HEK293 (cell line): ENCODE measurements around the gene TPRG1.

ENCODE experiments used
- CTCF ChIA-PET: fragments of 350-600 bp; formaldehyde crosslinking; extraction: SDS; loops from one replicate; lab custom pipeline; 2021; ENCODE audit warnings: antibody characterized with exemption; lab: Yijun Ruan, JAX
- POLR2A ChIA-PET: fragments of 300-600 bp; formaldehyde crosslinking; extraction: SDS; loops from one replicate; lab custom pipeline; 2020; ENCODE audit warnings: antibody characterized with exemption, inconsistent platforms; lab: Yijun Ruan, JAX
- H3K27ac ChIP-seq: fragments of 200-500 bp; sonication (Bioruptor generic); 2 replicates; pipeline ENCODE4 v1.5.1; 2014; ENCODE audit warnings: low read depth, low read length, control low read depth, inconsistent platforms; ENCODE audit errors: extremely low read depth
- H3K36me3 ChIP-seq, 2 experiments: fragments of 200-500 bp in 1 of 2; sonication (Bioruptor generic) in 1 of 2; 1 replicate in 1 of 2; 2 replicates in 1 of 2; pipeline ENCODE4 v1.5.1; 2014 to 2017; ENCODE audit warnings: inconsistent platforms in 2 of 2, low read length in 2 of 2; ENCODE audit not compliant: control insufficient read depth in 2 of 2, insufficient read depth in 1 of 2
- H3K4me1 ChIP-seq: fragments of 200-500 bp; sonication (Bioruptor generic); 2 replicates; pipeline ENCODE4 v1.5.1; 2014; ENCODE audit warnings: mild to moderate bottlenecking, low read length, inconsistent platforms; ENCODE audit not compliant: control insufficient read depth, insufficient read depth
- H3K4me3 ChIP-seq: 2 replicates; pipeline ENCODE4 v1.5.1; 2011; ENCODE audit warnings: low read depth, mild to moderate bottlenecking, control low read depth, low read length, moderate library complexity
- H3K9me3 ChIP-seq: fragments of 200-500 bp; sonication (Bioruptor generic); 2 replicates; pipeline ENCODE4 v1.5.1; 2014; ENCODE audit warnings: low read depth, low read length, inconsistent platforms; ENCODE audit not compliant: control insufficient read depth, insufficient read depth
- BCL11B ChIP-seq: fragments of 450-650 bp; formaldehyde crosslinking; IDR thresholded peaks from 2 replicates; pipeline ENCODE4 v1.5.1; 2016; ENCODE audit warnings: low read depth, missing biosample characterization, missing genetic modification characterization
- HOXC10 ChIP-seq: sonication (generic); formaldehyde crosslinking; IDR thresholded peaks from 2 replicates; pipeline ENCODE4 v1.8.1; 2023; ENCODE audit warnings: mild to moderate bottlenecking, missing genetic modification reagents
- MYNN ChIP-seq: fragments of 450-650 bp; formaldehyde crosslinking; IDR thresholded peaks from 2 replicates; pipeline ENCODE4 v1.5.1; 2016; ENCODE audit warnings: missing biosample characterization, missing genetic modification characterization, borderline replicate concordance
- PRDM1 ChIP-seq: fragments of 450-650 bp; formaldehyde crosslinking; IDR thresholded peaks from 2 replicates; pipeline ENCODE4; 2016; ENCODE audit warnings: missing biosample characterization, missing genetic modification characterization
- TRIM28 ChIP-seq: IDR thresholded peaks from 2 replicates; pipeline ENCODE4 v1.6.1; 2011; ENCODE audit warnings: low read length, control low read depth, borderline replicate concordance
- YY1 ChIP-seq: fragments of 450-650 bp; formaldehyde crosslinking; IDR thresholded peaks from 2 replicates; pipeline ENCODE4 v1.5.1; 2018; ENCODE audit warnings: missing biosample characterization, missing genetic modification characterization
- ZBTB17 ChIP-seq: fragments of 450-650 bp; formaldehyde crosslinking; IDR thresholded peaks from 2 replicates; pipeline ENCODE4 v1.5.1; 2016; ENCODE audit warnings: missing biosample characterization, missing genetic modification characterization
- ZBTB21 ChIP-seq: fragments of 450-650 bp; formaldehyde crosslinking; IDR thresholded peaks from 2 replicates; pipeline ENCODE4 v1.5.1; 2017; ENCODE audit warnings: missing biosample characterization, missing genetic modification characterization
- ZBTB48 ChIP-seq: fragments of 450-650 bp; formaldehyde crosslinking; IDR thresholded peaks from 2 replicates; pipeline ENCODE4 v1.5.1; 2016; ENCODE audit warnings: missing biosample characterization, missing genetic modification characterization
- ZFP69B ChIP-seq: fragments of 450-650 bp; formaldehyde crosslinking; IDR thresholded peaks from 2 replicates; pipeline ENCODE4 v1.5.1; 2016; ENCODE audit warnings: missing biosample characterization, missing genetic modification characterization
- ZNF146 ChIP-seq: fragments of 450-650 bp; formaldehyde crosslinking; IDR thresholded peaks from 2 replicates; pipeline ENCODE4 v1.5.1; 2016; ENCODE audit warnings: missing biosample characterization, missing genetic modification characterization
- ZNF16 ChIP-seq: fragments of 450-650 bp; formaldehyde crosslinking; IDR thresholded peaks from 2 replicates; pipeline ENCODE4 v1.5.1; 2016; ENCODE audit warnings: low read depth, missing biosample characterization, missing genetic modification characterization
- ZNF174 ChIP-seq: fragments of 450-650 bp; formaldehyde crosslinking; IDR thresholded peaks from 2 replicates; pipeline ENCODE4 v1.5.0; 2017; ENCODE audit warnings: missing biosample characterization, mild to moderate bottlenecking, missing genetic modification characterization
- ZNF184 ChIP-seq: fragments of 450-650 bp; IDR thresholded peaks from 2 replicates; pipeline ENCODE4 v1.5.1; 2018; ENCODE audit warnings: missing biosample characterization, mild to moderate bottlenecking, missing genetic modification characterization
- ZNF324 ChIP-seq: fragments of 450-650 bp; formaldehyde crosslinking; IDR thresholded peaks from 2 replicates; pipeline ENCODE4 v1.5.1; 2016; ENCODE audit warnings: missing biosample characterization, missing genetic modification characterization
- ZNF354C ChIP-seq: fragments of 450-650 bp; formaldehyde crosslinking; IDR thresholded peaks from 2 replicates; pipeline ENCODE4 v1.5.1; 2016; ENCODE audit warnings: missing biosample characterization, missing genetic modification characterization, low read depth, borderline replicate concordance
- ZNF561 ChIP-seq: fragments of 450-650 bp; IDR thresholded peaks from 2 replicates; pipeline ENCODE4 v1.5.1; 2018; ENCODE audit warnings: missing biosample characterization, missing genetic modification characterization, borderline replicate concordance
- ZNF621 ChIP-seq: fragments of 450-650 bp; formaldehyde crosslinking; IDR thresholded peaks from 2 replicates; pipeline ENCODE4 v1.5.1; 2017; ENCODE audit warnings: missing biosample characterization, missing genetic modification characterization
- TF ChIP-seq, protein P1 (sequence below): fragments of 450-650 bp; formaldehyde crosslinking; IDR thresholded peaks from 2 replicates; pipeline ENCODE4 v1.5.0; 2017; ENCODE audit warnings: missing biosample characterization, missing genetic modification characterization, borderline replicate concordance
- TF ChIP-seq, protein P2 (sequence below): fragments of 450-650 bp; formaldehyde crosslinking; IDR thresholded peaks from 2 replicates; pipeline ENCODE4 v1.5.1; 2016; ENCODE audit warnings: missing biosample characterization, missing genetic modification characterization
- TF ChIP-seq, protein P3 (sequence below): fragments of 450-650 bp; formaldehyde crosslinking; IDR thresholded peaks from 2 replicates; pipeline ENCODE4 v1.5.1; 2016; ENCODE audit warnings: missing biosample characterization, missing genetic modification characterization
- TF ChIP-seq, protein P4 (sequence below): fragments of 450-650 bp; formaldehyde crosslinking; IDR thresholded peaks from 2 replicates; pipeline ENCODE4 v1.5.1; 2016; ENCODE audit warnings: missing biosample characterization, missing genetic modification characterization

The TPRG1 gene

DNA sequence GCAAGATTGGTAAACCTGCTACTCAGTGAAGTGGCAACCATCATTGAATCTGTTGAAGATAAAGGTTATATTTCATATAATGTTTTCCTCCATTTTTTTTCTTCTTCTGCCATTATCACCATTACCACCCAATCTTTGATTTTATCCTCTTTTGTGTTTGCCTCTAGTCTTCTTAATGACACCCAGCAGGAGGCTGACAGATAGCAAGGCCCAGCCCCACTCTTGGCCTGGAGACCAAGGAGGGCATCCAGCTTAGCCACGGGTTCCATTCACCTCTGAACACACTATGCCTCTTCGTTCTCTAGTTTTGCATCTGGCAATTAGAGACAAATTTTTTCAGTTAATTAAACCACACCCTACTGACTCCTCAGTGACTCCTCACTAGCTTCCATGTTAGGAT, 129.7 kb downstream of the TPRG1 start:
- ChIA-PET POLR2A (no interaction called here), CTCF (interaction anchor here (0.7 kb wide), 1 partner anchor 25 kb away, joined by 5 read pairs; no protein-coding TSS in a partner anchor)
- no peaks in the 10 kb centered on the region for H3K36me3 ChIP-seq
- no peak for TF ChIP-seq ZNF146
- no peak for TF ChIP-seq ZNF354C (tag by site-specific recombination)
- TF ChIP-seq PRDM1 (tag by site-specific recombination), result no peak
- no peak for TF ChIP-seq TRIM28
- TF ChIP-seq ZBTB48, result no peak
- TF ChIP-seq, protein P1, sequence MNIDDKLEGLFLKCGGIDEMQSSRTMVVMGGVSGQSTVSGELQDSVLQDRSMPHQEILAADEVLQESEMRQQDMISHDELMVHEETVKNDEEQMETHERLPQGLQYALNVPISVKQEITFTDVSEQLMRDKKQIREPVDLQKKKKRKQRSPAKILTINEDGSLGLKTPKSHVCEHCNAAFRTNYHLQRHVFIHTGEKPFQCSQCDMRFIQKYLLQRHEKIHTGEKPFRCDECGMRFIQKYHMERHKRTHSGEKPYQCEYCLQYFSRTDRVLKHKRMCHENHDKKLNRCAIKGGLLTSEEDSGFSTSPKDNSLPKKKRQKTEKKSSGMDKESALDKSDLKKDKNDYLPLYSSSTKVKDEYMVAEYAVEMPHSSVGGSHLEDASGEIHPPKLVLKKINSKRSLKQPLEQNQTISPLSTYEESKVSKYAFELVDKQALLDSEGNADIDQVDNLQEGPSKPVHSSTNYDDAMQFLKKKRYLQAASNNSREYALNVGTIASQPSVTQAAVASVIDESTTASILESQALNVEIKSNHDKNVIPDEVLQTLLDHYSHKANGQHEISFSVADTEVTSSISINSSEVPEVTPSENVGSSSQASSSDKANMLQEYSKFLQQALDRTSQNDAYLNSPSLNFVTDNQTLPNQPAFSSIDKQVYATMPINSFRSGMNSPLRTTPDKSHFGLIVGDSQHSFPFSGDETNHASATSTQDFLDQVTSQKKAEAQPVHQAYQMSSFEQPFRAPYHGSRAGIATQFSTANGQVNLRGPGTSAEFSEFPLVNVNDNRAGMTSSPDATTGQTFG (tag by site-specific recombination), result no peak
- TF ChIP-seq ZNF174 (tag by site-specific recombination), result no peak
- TF ChIP-seq, protein P2, sequence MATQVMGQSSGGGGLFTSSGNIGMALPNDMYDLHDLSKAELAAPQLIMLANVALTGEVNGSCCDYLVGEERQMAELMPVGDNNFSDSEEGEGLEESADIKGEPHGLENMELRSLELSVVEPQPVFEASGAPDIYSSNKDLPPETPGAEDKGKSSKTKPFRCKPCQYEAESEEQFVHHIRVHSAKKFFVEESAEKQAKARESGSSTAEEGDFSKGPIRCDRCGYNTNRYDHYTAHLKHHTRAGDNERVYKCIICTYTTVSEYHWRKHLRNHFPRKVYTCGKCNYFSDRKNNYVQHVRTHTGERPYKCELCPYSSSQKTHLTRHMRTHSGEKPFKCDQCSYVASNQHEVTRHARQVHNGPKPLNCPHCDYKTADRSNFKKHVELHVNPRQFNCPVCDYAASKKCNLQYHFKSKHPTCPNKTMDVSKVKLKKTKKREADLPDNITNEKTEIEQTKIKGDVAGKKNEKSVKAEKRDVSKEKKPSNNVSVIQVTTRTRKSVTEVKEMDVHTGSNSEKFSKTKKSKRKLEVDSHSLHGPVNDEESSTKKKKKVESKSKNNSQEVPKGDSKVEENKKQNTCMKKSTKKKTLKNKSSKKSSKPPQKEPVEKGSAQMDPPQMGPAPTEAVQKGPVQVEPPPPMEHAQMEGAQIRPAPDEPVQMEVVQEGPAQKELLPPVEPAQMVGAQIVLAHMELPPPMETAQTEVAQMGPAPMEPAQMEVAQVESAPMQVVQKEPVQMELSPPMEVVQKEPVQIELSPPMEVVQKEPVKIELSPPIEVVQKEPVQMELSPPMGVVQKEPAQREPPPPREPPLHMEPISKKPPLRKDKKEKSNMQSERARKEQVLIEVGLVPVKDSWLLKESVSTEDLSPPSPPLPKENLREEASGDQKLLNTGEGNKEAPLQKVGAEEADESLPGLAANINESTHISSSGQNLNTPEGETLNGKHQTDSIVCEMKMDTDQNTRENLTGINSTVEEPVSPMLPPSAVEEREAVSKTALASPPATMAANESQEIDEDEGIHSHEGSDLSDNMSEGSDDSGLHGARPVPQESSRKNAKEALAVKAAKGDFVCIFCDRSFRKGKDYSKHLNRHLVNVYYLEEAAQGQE (tag by site-specific recombination), result no peak
- TF ChIP-seq ZNF16 (tag by site-specific recombination), result no peak
- TF ChIP-seq MYNN (tag by site-specific recombination), result no peak
- TF ChIP-seq YY1 (tag by site-specific recombination), result no peak
- no peak for TF ChIP-seq ZNF561
- H3K27ac ChIP-seq, result no peak overlapping the region
- no peaks in the 10 kb centered on the region for H3K9me3 ChIP-seq
- H3K4me3 ChIP-seq, result no peak overlapping the region
- peaks cover 5% of the 10 kb centered on the region for H3K4me1 ChIP-seq

DNA sequence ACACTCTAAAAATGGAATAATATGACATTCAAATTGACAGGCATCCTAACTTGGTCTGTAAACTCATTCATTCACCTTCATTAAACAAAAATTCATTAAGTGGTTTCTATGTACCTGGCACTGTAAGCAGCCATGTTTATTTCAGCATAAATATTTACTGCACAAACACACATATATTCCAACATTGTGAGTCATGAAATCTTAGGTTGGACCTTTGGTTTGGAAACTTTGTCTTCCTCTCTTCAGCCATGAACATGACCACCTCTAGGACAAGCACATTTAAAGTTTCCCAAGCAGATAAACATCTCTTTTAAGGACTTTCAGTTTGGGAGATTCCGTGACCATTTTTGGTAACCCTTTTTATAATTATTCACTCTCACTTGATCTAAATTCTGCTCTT, 131.8 kb downstream of the TPRG1 start:
- Histone ChIP-seq H3K9me3 (no peaks in the 10 kb centered on the region), H3K36me3 (no peaks in the 10 kb centered on the region), H3K4me1 (peaks cover 5% of the 10 kb centered on the region), H3K4me3 (no peak overlapping the region), H3K27ac (no peak overlapping the region)
- ChIA-PET POLR2A (interaction anchor here (2.8 kb wide), 1 partner anchor 21 kb away, joined by 18 read pairs; no protein-coding TSS in a partner anchor), CTCF (interaction anchor here (1.8 kb wide), 1 partner anchor 31 kb away, joined by 4 read pairs; no protein-coding TSS in a partner anchor)
- TF ChIP-seq ZNF324 (tag by site-specific recombination), result no peak

DNA sequence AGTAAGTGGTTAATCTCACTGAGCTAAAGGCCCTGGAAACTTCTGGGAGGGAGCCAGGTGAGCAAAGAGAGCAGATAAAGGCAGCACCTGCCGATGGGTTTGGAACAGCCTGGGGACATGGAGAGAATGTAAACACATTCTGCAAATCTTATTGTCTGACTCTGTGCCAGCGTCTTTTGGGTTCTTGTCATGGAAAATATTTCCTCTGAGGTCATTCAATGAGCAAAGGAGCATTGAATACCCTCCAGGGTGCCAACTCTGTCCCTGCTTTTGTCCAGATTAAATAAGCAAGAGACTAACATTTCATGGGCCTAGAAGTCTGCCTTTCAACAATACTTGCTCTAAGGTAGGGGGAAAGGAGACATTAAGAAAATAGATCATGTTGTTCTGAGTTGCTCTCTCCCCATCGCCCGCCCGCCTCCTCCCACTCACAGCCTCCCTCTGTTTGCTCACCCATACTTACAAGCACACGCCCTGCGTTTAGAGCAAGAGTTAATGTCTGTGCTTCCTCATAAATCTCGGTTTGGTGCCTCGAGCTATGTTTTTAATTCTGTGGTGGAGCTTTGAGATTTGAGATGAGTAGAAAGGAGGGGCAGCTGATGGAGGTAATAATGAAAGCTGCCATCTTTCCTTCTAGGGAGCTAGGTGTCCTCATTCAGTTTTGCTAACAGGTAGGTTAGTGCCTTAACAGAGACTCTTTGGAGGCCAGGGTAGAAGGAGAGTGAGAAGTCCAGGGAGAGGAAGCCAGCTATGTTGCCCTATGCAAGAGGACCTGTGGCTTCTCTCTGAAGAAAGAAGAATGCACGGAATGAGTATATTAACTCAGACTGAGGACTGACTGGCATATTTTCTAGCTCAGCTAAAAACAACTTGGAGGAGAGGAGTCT, 132.9 kb downstream of the TPRG1 start:
- H3K36me3 ChIP-seq, result no peaks in the 10 kb centered on the region
- H3K4me1 ChIP-seq, result peaks cover 12% of the 10 kb centered on the region
- POLR2A ChIA-PET, result interaction anchor here (2.8 kb wide), 1 partner anchor 20 kb away, joined by 18 read pairs; no protein-coding TSS in a partner anchor
- CTCF ChIA-PET, result interaction anchor here (0.7 to 1.0 kb wide), 2 partner anchors 13 to 350 kb away, joined by 3 read pairs; no protein-coding TSS in a partner anchor
- no peak overlapping the region; the same call in none of the 2 replicates for H3K4me3 ChIP-seq
- no peaks in the 10 kb centered on the region for H3K9me3 ChIP-seq
- H3K27ac ChIP-seq, result peak overlapping the region; percentile 56
- TF ChIP-seq ZNF621 (no peak), BCL11B (tag by site-specific recombination) (no peak), ZNF184 (tag by site-specific recombination) (no peak), ZFP69B (peak; percentile 15; the same call in 1 of the 2 replicates), ZBTB17 (tag by site-specific recombination) (peak; percentile 8; the same call in 1 of the 2 replicates), ZNF561 (0 out of 2 replicates have a peak, but pooled peaks have one; percentile 21), HOXC10 (CRISPR knock-in tag) (no peak), ZBTB21 (tag by site-specific recombination) (peak; percentile 74)
- TF ChIP-seq, protein P3, sequence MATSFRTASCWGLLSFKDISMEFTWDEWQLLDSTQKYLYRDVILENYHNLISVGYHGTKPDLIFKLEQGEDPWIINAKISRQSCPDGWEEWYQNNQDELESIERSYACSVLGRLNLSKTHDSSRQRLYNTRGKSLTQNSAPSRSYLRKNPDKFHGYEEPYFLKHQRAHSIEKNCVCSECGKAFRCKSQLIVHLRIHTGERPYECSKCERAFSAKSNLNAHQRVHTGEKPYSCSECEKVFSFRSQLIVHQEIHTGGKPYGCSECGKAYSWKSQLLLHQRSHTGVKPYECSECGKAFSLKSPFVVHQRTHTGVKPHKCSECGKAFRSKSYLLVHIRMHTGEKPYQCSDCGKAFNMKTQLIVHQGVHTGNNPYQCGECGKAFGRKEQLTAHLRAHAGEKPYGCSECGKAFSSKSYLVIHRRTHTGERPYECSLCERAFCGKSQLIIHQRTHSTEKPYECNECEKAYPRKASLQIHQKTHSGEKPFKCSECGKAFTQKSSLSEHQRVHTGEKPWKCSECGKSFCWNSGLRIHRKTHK (tag by site-specific recombination), result no peak
- TF ChIP-seq, protein P4, sequence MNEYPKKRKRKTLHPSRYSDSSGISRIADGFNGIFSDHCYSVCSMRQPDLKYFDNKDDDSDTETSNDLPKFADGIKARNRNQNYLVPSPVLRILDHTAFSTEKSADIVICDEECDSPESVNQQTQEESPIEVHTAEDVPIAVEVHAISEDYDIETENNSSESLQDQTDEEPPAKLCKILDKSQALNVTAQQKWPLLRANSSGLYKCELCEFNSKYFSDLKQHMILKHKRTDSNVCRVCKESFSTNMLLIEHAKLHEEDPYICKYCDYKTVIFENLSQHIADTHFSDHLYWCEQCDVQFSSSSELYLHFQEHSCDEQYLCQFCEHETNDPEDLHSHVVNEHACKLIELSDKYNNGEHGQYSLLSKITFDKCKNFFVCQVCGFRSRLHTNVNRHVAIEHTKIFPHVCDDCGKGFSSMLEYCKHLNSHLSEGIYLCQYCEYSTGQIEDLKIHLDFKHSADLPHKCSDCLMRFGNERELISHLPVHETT (tag by site-specific recombination), result no peak
